KBM-7 (cell line): ENCODE measurements around the gene SARNP.
"Not testable (repeated sequence)": the region's sequence is repeated elsewhere in the genome, so short reads cannot be mapped to it uniquely, and the experiment has no call there.

Source experiments
- DNase-seq: peaks from one replicate; pipeline ENCODE4 v3.0.0-alpha.2; 2015
- in situ Hi-C: fragments of 300-500 bp; cut with MboI; formaldehyde crosslinking; loops from 2 replicates; pipeline ENCODE4 v1.14.3; 2020; ENCODE audit warnings: low sequenced_read_pairs, low pct_unique_long_range_greater_than_20kb, mixed read lengths

Gene SARNP

DNA sequence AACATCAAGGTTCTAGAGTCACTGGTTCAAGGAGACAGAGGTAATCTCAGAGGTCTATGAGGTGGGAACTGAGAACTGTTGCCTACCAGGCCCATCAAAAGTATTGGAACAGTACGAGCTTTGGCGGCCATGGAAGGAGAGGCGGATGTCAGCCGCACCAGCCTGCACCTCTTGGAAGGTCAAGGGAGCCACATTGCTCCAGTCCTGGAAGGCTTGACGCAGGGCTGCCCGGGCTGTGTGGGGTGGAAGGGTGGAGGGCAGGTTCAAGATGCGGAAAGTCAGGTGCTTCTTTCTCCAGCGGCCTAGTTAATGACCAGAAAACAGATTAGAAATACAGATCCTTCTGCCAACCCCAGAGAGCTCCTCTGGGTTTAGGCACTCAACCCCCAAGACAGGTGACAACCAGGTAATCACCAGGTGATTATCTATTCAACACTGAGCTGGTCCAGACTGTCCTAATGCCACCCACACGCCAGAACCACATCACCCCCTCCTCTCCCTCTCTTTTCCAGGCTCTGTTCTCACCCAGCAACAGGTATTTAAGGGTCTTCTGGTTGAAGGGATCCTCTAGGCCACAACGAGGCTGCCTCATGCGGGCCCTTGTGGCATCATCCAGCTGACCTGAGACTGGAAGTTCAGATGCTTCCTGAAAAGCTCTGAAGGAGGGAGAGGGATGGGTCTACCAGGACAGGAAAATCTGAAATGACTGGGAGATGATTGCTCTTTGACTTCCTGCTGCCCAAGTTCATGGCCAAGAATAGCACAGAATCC is 23.2 kb upstream of the SARNP start:
- in situ Hi-C loops = no loop called here
- no peak for DNase-seq

GRCh38 chr12:55839345-55840140 is 22.0 kb upstream of the SARNP start:
- no peak for DNase-seq
- in situ Hi-C loops = no loop called here

GRCh38 chr12:55838361-55838760 is 20.8 kb upstream of the SARNP start:
- DNase-seq = no peak
- in situ Hi-C loops = no loop called here

DNA sequence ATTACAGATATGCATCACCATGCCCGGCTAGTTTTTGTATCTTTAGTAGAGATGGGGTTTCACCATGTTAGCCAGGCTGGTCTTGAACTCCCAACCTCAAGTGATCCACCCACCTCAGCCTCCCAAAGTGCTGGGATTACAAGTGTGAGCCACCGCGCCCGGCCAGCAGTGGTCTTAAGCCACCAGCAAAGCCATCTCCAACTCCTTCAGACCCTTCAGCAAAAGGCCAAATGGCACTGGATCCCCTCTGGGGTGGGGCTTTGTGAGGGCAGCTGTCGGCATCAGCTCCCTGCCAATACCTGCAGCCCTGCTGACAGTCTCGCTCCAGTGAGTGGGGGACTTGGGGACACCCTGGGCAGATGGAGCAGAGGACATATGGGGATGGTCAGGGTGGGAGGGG is 16.9 kb upstream of the SARNP start:
- DNase-seq, in situ Hi-C loops: not testable (repeated sequence)

DNA sequence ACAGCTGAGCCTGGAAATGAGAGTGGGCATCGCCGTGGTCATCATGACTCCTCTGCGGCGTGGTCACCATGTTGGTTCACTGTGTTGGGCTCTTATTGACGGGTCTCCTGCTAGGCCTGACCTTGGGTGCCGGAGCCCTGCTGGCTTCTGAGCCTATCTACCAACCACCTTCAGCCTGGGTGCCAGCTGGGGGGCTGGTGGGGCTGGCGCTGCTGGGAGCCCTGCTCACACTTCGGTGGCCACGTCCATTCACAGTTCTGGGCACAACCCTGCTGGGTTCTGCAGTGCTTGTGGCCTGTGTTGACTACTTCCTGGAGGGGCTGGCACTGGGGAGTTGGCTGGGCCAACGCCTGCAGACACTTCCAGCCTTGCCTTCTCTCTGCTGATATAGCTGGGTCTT is 15.5 kb upstream of the SARNP start:
- DNase-seq = no peak
- in situ Hi-C loops = no loop called here

- no peak for DNase-seq
- in situ Hi-C loops = no loop called here
These were observed 13.9 kb upstream of the SARNP start for GRCh38 chr12:55831447-55831815.

- in situ Hi-C loops = no loop called here
- DNase-seq = peak; percentile 63
These were observed 13.3 kb upstream of the SARNP start for GRCh38 chr12:55830601-55831446.

DNA sequence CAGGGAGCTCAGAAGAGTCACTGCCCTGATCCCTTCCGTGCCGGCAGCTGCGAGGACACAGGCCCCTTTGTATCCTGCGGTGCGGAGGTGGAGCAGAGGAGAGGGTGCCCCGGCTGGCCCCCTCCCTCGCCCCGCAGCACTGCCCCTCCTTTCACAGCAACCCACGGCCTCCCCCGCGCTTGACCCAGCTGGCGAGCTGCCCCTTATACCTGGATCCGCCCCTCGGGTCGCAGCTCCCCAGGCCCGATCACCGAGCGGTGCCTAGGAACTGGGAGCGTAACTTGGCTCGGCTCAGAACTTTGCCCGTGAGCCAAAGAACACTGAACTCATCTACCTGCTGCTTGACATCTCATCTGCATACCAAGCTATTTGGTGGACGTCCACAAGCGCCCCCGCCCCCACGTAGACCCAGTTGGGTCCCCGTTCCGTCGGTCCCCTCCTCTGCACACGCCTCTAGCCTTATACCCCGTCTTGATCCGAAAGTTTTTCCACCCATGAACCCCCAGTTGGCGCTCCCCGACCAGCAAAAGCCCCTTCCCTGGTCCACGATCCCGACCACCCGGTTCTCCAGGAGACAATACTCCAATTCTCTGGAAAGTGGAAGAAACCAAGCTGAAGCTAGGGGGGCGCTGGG is 12.6 kb upstream of the SARNP start:
- DNase-seq = peak; percentile 51
- in situ Hi-C loops = no loop called here

DNA sequence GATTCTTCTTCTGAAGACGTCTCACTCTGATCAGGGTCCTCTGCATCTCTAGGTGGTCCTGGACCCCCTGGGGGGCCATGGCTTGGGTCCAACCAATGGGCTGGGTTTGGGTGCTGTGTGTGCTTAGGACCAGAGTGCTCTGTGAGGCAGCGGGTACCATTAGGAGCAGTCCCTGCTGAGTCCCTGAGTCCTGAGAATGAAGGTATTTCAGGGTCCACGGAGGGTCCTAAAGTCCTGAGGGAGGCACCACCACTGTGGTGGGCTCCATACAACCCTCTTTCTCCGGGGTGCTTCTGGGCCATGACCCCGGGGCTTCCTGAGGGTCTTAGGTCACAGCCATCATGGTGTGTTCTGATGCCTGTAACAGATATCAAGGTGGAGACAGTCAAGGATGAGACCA is 10.8 kb upstream of the SARNP start:
- DNase-seq = no peak
- in situ Hi-C loops = no loop called here

- DNase-seq = no peak
- in situ Hi-C loops = no loop called here
These were observed 10.3 kb upstream of the SARNP start for GRCh38 chr12:55827806-55828205.

GRCh38 chr12:55824726-55825125 is 7.2 kb upstream of the SARNP start:
- no peak for DNase-seq
- in situ Hi-C loops = no loop called here

DNA sequence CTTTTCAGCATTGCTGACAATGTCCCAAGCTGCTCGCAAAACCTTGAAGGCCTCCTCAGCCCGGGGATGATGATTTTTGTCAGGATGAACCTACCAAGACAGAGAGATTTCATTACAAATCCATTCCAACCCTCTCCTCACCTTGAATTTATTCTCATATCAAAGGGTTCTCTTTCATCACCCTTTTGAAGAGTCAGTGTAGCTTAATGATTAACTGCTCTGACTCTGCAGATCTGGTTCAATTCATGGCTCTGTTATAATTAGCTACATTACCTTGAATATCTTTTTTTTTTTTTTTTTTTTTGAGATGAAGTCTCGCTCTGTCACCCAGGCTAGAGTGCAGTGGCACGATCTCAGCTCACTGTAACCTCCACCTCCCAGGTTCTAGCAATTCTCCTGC is 5.9 kb upstream of the SARNP start:
- in situ Hi-C loops = no loop called here
- no peak for DNase-seq

- in situ Hi-C loops = no loop called here
- DNase-seq = no peak
These were observed 4.7 kb upstream of the SARNP start for GRCh38 chr12:55822228-55822627.

- DNase-seq = peak; percentile 28
These were observed 3.2 kb upstream of the SARNP start for GRCh38 chr12:55820679-55821078.

GRCh38 chr12:55818886-55819285 is 1.4 kb upstream of the SARNP start:
- in situ Hi-C loops = no loop called here
- no peak for DNase-seq

More at GRCh38 chr12:55820679-55821078, 3.2 kb upstream of the SARNP start:
- in situ Hi-C loops = no loop called here

- in situ Hi-C loops = no loop called here
- no peak for DNase-seq
These were observed 710 bp upstream of the SARNP start for GRCh38 chr12:55818140-55818728.

DNA sequence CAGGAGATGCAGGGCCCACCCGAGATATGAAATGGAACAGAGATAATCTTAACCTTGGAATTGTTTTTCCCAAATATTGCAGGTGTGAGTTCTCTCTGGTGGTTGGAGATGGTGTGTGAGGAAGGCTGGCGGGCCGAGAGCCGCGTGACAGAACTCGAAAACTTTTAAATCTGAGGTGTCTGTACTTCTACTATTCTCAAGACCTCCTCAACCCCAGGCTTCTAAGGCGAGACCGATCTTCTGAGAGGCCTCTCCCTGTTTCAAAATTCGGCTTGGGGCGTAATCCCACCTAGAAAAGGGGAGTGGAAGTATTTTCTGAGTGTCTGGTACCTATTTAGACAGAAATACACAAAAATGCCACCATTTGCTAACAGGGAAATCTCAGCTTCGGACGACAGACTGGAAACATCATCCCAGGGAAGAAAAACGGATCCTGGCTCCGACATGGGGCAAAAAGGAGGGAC is 611 bp downstream of the SARNP start:
- in situ Hi-C loops = no loop called here
- DNase-seq = no peak

DNA sequence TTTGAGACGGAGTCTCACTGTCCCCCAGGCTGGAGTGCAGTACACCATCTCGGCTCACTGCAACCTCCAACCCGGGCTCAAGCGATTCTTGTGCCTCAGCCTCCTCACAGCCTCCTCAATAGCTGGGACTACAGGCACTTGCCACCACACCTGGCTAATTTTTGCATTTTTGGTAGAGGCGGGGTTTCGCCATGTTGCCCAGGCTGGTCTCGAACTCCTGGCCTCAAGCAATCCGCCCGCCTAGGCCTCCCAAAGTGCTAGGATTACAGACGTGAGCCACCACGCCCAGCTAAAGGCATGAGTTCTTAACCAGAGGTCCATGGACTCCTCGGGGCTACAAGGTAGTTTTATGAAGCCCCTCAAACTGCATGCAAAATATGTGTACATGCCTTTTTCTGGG is 2.1 kb downstream of the SARNP start:
- DNase-seq = no peak
- in situ Hi-C loops = no loop called here

- in situ Hi-C loops = no loop called here
- DNase-seq = no peak
These were observed 3.3 kb downstream of the SARNP start for GRCh38 chr12:55814257-55814656.
